Endothelial cell of umbilical vein (primary cell): ENCODE data around the gene SPATA33. TPM values are rescaled to one million over a fixed set of nuclear protein-coding genes. Genes with fewer than 3 reads are reported as not detected.
"Not testable (repeated sequence)": the region's sequence is repeated elsewhere in the genome, so short reads cannot be mapped to it uniquely, and the experiment has no call there.

Experiments
- BruUV-seq: library from RNA; stranded (reverse); fragments of 400-500 nt; replicated peaks from 2 replicates; lab custom pipeline; 2021; lab: Mats Ljungman, UMichigan
- CTCF ChIA-PET: fragments of 300-600, 350-600 bp; sonication (Branson Sonifier 250); formaldehyde crosslinking; loops from one replicate; lab custom pipeline; 2021; ENCODE audit warnings: antibody characterized with exemption, inconsistent platforms; lab: Charles Lee
- POLR2A ChIA-PET: fragments of 300-600, 350-600 bp; sonication (Branson Sonifier 250); formaldehyde crosslinking; loops from one replicate; lab custom pipeline; 2021; ENCODE audit warnings: antibody characterized with exemption, inconsistent platforms; lab: Charles Lee
- DNase-seq: peaks from one replicate; pipeline ENCODE4 v3.0.0-alpha.2; 2011; ENCODE audit warnings: low read depth, low spot score
- FAIRE-seq: peaks from 2 replicates; lab custom pipeline; 2011; peaks lifted over from hg19 to GRCh38; lab: Jason Lieb, UNC
- H2AFZ ChIP-seq: 2 replicates; pipeline ENCODE4 v1.6.0; 2012; ENCODE audit warnings: low read depth, low read length, control low read depth, inconsistent platforms
- H3K27ac ChIP-seq: 2 replicates; pipeline ENCODE4 v1.5.1; 2011; ENCODE audit warnings: low read depth, mild to moderate bottlenecking, control low read depth, low read length, moderate library complexity; ENCODE audit not compliant: insufficient read depth
- H3K27me3 ChIP-seq, 2 experiments: 2 replicates each; pipeline versions ENCODE4 v1.6.0 to v1.6.1; 2011; ENCODE audit warnings: low read length in 2 of 2, mixed read lengths in 1 of 2; ENCODE audit not compliant: control insufficient read depth in 2 of 2, insufficient read depth in 2 of 2
- H3K36me3 ChIP-seq, 2 experiments: 2 replicates in 1 of 2; 3 replicates in 1 of 2; pipeline ENCODE4 v1.5.1; 2011; ENCODE audit warnings: low read length in 2 of 2, mild to moderate bottlenecking in 1 of 2, moderate library complexity in 1 of 2; ENCODE audit not compliant: control insufficient read depth in 2 of 2, insufficient read depth in 2 of 2; ENCODE audit errors: extremely low read depth in 1 of 2
- H3K4me1 ChIP-seq: 3 replicates; pipeline ENCODE4 v1.5.1; 2011; ENCODE audit warnings: mild to moderate bottlenecking, low read length; ENCODE audit not compliant: control insufficient read depth, insufficient read depth; ENCODE audit errors: extremely low read depth
- H3K4me2 ChIP-seq: 2 replicates; pipeline ENCODE4 v1.6.1; 2011; ENCODE audit warnings: low read length, control low read depth, mixed read lengths; ENCODE audit not compliant: insufficient read depth
- H3K4me3 ChIP-seq, 3 experiments: fragments of 200-600 bp in 1 of 3; sonication (generic), shearing (Covaris generic) in 1 of 3; replicated peaks in 1 of 3; 2 replicates each; pipeline ENCODE4 v1.5.1; 2011 to 2016; ENCODE audit warnings: control low read depth in 3 of 3, low read length in 3 of 3, mild to moderate bottlenecking in 2 of 3, inconsistent platforms in 1 of 3, low read depth in 1 of 3, moderate library complexity in 1 of 3; ENCODE audit not compliant: insufficient read depth in 1 of 3
- H3K79me2 ChIP-seq: 2 replicates; pipeline ENCODE4 v1.6.0; 2012; ENCODE audit warnings: low read length, inconsistent platforms; ENCODE audit not compliant: control insufficient read depth, insufficient read depth
- H3K9ac ChIP-seq: replicated peaks from 2 replicates; pipeline ENCODE3; 2011; ENCODE audit warnings: low read length, control low read depth; ENCODE audit not compliant: insufficient read depth; ENCODE audit errors: extremely low read depth
- H3K9me1 ChIP-seq: replicated peaks from 3 replicates; pipeline ENCODE4 v1.6.0; 2011; ENCODE audit warnings: mild to moderate bottlenecking, low read length; ENCODE audit not compliant: control insufficient read depth, insufficient read depth; ENCODE audit errors: extremely low read depth
- H3K9me3 ChIP-seq: replicated peaks from 2 replicates; pipeline ENCODE4 v1.5.1; 2012; ENCODE audit warnings: low read length, inconsistent platforms; ENCODE audit not compliant: control insufficient read depth, insufficient read depth
- H4K20me1 ChIP-seq: replicated peaks from 2 replicates; pipeline ENCODE3; 2011; ENCODE audit warnings: mild to moderate bottlenecking, low read length; ENCODE audit not compliant: control insufficient read depth, insufficient read depth; ENCODE audit errors: extremely low read depth
- EZH2 ChIP-seq: IDR thresholded peaks from 2 replicates; pipeline ENCODE4 v1.6.1; 2012; ENCODE audit warnings: borderline replicate concordance, low read depth, mild to moderate bottlenecking, moderate library complexity, low read length, inconsistent platforms; ENCODE audit not compliant: severe bottlenecking
- GATA2 ChIP-seq: IDR thresholded peaks from 2 replicates; pipeline ENCODE4 v1.7.0; 2011; ENCODE audit warnings: low read depth, mild to moderate bottlenecking, moderate library complexity, mixed read lengths, low read length; ENCODE audit not compliant: insufficient read length, insufficient read depth
- MYC ChIP-seq: IDR thresholded peaks from one replicate; pipeline ENCODE4 v1.6.1; 2011; ENCODE audit warnings: mild to moderate bottlenecking, low read depth, low read length
- dilution Hi-C: fragments of 300-500 bp; cut with MboI; formaldehyde crosslinking; loops from one replicate; pipeline ENCODE4 v1.15.0; 2019; ENCODE audit warnings: low sequenced_read_pairs; ENCODE audit not compliant: extremely low pct_ligation_motif_present
- intact Hi-C: fragments of 100-400 bp; cut with micrococcal nuclease; formaldehyde crosslinking; loops from one replicate; pipeline ENCODE4 v1.10.0; 2022
- polyA plus RNA-seq, 4 experiments: library from polyadenylated mRNA; depleted of rRNA in 3 of 4; stranded (reverse) in 3 of 4; unstranded in 1 of 4; fragments of >200 nt; gene quantifications; 2 replicates each; pipeline versions ENCODE4 v1.2.1 to v1.2.3, GENCODE V29; 2011 to 2012; ENCODE audit warnings: missing spikeins in 1 of 4
- total RNA-seq: library from RNA; stranded (reverse); gene quantifications from 2 replicates; pipeline ENCODE4 v1.2.3, GENCODE V29; 2021

The SPATA33 gene
- total and polyA plus RNA-seq, 2 donors (not counting 3 experiments of a cell fraction or from before 2014, with no cell fraction given), result 3.5 to 11.4 TPM

DNA sequence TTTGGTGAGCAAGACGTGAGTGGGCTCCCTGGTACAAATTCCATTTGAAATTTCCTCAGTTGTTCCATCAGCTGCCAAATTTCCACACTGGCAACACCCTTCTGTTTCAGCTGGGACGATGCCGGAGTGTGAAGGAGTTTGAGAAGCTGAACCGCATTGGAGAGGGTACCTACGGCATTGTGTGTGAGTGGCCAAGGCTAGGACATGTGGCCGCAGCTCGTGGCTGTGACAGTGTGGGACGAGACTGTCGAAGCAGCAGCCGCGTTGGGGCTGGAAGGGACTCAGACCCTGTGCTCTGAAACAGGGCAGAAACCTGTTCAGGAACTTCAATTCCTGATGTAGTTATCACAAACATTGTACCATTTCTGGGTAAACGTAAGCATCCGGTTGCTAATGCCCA lies 31.5 kb downstream of the SPATA33 start:
- intact Hi-C loops (no loop called here), dilution Hi-C loops (no loop called here)
- peaks cover 4% of the 10 kb centered on the region for H3K4me1 ChIP-seq
- no peaks in the 10 kb centered on the region for H4K20me1 ChIP-seq
- H3K79me2 ChIP-seq, result peaks cover 9% of the 10 kb centered on the region
- no peaks in the 10 kb centered on the region for H3K9me3 ChIP-seq
- H3K27me3 ChIP-seq, result no peaks in the 10 kb centered on the region
- no peaks in the 10 kb centered on the region for H3K9me1 ChIP-seq
- no peak overlapping the region for H3K4me3 ChIP-seq
- H3K27ac ChIP-seq, result no peak overlapping the region
- POLR2A ChIA-PET, result no interaction called here
- no peak overlapping the region for H3K9ac ChIP-seq
- BruUV-seq, result no TSS peak
- H3K36me3 ChIP-seq, result peaks cover 3 to 26% of the 10 kb centered on the region in 2 experiments
- no peak overlapping the region for H3K4me2 ChIP-seq
- DNase-seq, result no peak
- no peak overlapping the region for H2AFZ ChIP-seq
- TF ChIP-seq GATA2 (no peak), EZH2 (no peak), MYC (no peak)
- CTCF ChIA-PET, result no interaction called here
- no peak for FAIRE-seq

DNA sequence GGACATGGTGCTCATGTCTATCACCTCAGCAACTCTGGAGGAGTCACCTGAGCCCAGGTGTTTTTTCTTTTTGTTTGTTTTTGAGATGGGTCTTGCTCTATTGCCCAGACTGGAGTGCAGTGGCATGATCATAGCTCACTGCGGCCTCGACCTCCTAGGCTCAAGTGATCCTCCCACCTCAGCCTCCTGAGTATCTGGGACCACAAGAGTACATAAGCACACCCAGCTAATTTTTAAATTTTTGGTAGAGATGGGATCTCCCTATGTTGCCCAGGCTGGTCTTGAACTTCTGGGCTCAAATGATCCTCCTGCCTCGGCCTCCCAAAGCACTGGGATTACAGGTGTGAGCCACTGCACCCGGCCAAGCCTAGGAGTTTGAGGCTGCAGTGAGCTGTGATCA lies 32.0 kb downstream of the SPATA33 start:
- DNase-seq, CTCF ChIA-PET, dilution Hi-C loops, intact Hi-C loops, H3K9me1 ChIP-seq, FAIRE-seq, H3K9ac ChIP-seq, H4K20me1 ChIP-seq, POLR2A ChIA-PET, H3K27ac ChIP-seq, H3K9me3 ChIP-seq, H2AFZ ChIP-seq, H3K27me3 ChIP-seq, H3K79me2 ChIP-seq, BruUV-seq, H3K4me3 ChIP-seq, H3K4me2 ChIP-seq, H3K4me1 ChIP-seq: not testable (repeated sequence)
- H3K36me3 ChIP-seq, result peaks cover 3 to 30% of the 10 kb centered on the region in 2 experiments
